HL-60 (cell line): Measurements from ENCODE around the gene ADAM12.

Source experiments
- DNase-seq, 2 experiments: peaks; one replicate each; pipeline ENCODE4 v3.0.0-alpha.2; 2010 to 2020; ENCODE audit warnings: low read depth in 1 of 2, low spot score in 1 of 2
- H3K27ac ChIP-seq: fragments of 250-450 bp; sonication (Bioruptor Pico); replicated peaks from 2 replicates; pipeline ENCODE4 v1.5.1; 2020; ENCODE audit warnings: mild to moderate bottlenecking, moderate library complexity
- H3K27me3 ChIP-seq: fragments of 250-450 bp; sonication (Bioruptor Pico); 2 replicates; pipeline ENCODE4 v1.5.1; 2021; ENCODE audit warnings: mild to moderate bottlenecking, moderate library complexity; ENCODE audit not compliant: insufficient read depth, poor library complexity, severe bottlenecking
- H3K4me3 ChIP-seq: replicated peaks from 2 replicates; pipeline ENCODE4 v1.5.1; 2011; ENCODE audit warnings: mild to moderate bottlenecking, control low read depth, low read length; ENCODE audit not compliant: insufficient read depth
- GABPA ChIP-seq: IDR thresholded peaks from 2 replicates; pipeline ENCODE4 v1.6.1; 2012; ENCODE audit warnings: low read depth
- POLR2AphosphoS5 ChIP-seq: IDR thresholded peaks from 2 replicates; pipeline ENCODE4 v1.6.1; 2012; ENCODE audit warnings: low read depth
- SPI1 ChIP-seq: IDR thresholded peaks from 2 replicates; pipeline ENCODE4 v1.6.1; 2012; ENCODE audit warnings: low read depth, mild to moderate bottlenecking, borderline replicate concordance
- TF ChIP-seq, protein P1 (sequence below): IDR thresholded peaks from 2 replicates; pipeline ENCODE4 v1.6.1; 2012; ENCODE audit warnings: low read depth; ENCODE audit not compliant: insufficient replicate concordance
- TF ChIP-seq, protein P2 (sequence below): IDR thresholded peaks from one replicate; pipeline ENCODE4 v1.5.1; 2011; ENCODE audit warnings: low read length, control low read depth, inconsistent platforms; ENCODE audit not compliant: insufficient read depth

ADAM12 gene

DNA sequence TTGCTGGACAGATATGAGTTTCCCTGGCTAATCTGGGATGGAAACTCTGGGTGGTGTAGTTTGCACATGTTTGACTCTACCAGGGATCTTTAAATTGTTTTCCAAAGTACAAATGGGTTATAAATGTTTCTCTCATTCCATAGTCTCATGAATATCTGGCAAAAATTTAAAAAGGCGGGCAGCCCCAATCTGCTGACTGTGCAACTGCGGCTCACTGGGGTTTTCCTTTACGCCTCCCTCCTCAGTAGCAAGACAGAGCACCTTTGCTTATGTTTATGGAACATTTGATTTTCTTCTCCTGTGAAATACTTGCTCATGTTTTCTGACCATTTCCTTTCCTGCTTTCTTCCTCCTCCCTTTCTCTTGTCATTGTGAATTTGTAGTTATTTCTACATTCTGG is 105.0 kb downstream of the ADAM12 start:
- no peak overlapping the region for H3K27ac ChIP-seq
- TF ChIP-seq GABPA (no peak), POLR2AphosphoS5 (no peak), SPI1 (no peak)
- TF ChIP-seq, protein P1, sequence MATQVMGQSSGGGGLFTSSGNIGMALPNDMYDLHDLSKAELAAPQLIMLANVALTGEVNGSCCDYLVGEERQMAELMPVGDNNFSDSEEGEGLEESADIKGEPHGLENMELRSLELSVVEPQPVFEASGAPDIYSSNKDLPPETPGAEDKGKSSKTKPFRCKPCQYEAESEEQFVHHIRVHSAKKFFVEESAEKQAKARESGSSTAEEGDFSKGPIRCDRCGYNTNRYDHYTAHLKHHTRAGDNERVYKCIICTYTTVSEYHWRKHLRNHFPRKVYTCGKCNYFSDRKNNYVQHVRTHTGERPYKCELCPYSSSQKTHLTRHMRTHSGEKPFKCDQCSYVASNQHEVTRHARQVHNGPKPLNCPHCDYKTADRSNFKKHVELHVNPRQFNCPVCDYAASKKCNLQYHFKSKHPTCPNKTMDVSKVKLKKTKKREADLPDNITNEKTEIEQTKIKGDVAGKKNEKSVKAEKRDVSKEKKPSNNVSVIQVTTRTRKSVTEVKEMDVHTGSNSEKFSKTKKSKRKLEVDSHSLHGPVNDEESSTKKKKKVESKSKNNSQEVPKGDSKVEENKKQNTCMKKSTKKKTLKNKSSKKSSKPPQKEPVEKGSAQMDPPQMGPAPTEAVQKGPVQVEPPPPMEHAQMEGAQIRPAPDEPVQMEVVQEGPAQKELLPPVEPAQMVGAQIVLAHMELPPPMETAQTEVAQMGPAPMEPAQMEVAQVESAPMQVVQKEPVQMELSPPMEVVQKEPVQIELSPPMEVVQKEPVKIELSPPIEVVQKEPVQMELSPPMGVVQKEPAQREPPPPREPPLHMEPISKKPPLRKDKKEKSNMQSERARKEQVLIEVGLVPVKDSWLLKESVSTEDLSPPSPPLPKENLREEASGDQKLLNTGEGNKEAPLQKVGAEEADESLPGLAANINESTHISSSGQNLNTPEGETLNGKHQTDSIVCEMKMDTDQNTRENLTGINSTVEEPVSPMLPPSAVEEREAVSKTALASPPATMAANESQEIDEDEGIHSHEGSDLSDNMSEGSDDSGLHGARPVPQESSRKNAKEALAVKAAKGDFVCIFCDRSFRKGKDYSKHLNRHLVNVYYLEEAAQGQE = no peak
- TF ChIP-seq, protein P2, sequence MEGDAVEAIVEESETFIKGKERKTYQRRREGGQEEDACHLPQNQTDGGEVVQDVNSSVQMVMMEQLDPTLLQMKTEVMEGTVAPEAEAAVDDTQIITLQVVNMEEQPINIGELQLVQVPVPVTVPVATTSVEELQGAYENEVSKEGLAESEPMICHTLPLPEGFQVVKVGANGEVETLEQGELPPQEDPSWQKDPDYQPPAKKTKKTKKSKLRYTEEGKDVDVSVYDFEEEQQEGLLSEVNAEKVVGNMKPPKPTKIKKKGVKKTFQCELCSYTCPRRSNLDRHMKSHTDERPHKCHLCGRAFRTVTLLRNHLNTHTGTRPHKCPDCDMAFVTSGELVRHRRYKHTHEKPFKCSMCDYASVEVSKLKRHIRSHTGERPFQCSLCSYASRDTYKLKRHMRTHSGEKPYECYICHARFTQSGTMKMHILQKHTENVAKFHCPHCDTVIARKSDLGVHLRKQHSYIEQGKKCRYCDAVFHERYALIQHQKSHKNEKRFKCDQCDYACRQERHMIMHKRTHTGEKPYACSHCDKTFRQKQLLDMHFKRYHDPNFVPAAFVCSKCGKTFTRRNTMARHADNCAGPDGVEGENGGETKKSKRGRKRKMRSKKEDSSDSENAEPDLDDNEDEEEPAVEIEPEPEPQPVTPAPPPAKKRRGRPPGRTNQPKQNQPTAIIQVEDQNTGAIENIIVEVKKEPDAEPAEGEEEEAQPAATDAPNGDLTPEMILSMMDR = no peak
- no peak for DNase-seq
- H3K27me3 ChIP-seq = no peaks in the 10 kb centered on the region
- H3K4me3 ChIP-seq = no peak overlapping the region

DNA sequence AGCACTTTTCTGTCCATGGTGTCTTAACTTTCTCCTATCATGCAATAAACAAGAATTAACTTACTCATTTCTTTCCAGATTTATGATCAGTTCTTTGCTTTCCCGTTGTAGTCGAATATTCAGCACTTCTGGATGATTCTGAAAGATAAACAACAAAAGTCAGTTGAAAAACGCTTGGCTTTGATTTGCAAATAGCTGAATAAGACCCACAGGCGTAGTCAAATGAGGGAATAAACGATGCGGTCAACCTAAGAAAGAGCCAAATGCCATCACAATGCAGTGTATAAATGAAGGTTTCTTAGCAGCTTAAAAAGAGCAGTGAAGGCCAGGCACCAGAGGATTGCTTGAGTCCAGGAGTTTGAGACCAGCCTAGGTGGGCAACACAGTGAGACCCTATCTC is 109.4 kb downstream of the ADAM12 start:
- TF ChIP-seq POLR2AphosphoS5 = no peak
- TF ChIP-seq GABPA = no peak
- TF ChIP-seq, protein P1 = no peak
- TF ChIP-seq, protein P2 = no peak
- no peak for TF ChIP-seq SPI1
- Histone ChIP-seq H3K27ac (no peak overlapping the region), H3K27me3 (no peaks in the 10 kb centered on the region), H3K4me3 (no peak overlapping the region)
- DNase-seq = no peak

DNA sequence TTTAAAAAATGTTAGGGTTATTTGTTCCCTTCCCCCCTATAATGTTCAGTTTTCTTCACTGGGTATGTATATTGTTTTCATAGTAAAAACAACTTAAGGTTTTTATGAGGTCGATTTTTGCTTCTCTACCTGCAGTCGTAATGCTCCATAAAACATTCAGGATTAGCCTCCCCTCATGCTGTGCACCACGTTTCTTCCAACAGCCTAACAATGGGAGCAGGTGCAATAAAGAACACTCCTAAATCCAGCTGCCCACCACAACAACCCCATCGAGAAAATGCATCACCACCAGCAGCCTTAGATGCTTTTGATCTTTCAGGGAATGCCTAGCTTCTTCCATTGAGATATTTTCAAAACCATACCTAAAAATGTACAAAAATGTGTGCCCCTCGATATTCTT is 111.1 kb downstream of the ADAM12 start:
- Histone ChIP-seq H3K27ac (no peak overlapping the region), H3K4me3 (no peak overlapping the region), H3K27me3 (no peaks in the 10 kb centered on the region)
- TF ChIP-seq, protein P2 = no peak
- TF ChIP-seq POLR2AphosphoS5 = no peak
- TF ChIP-seq SPI1 = no peak
- TF ChIP-seq, protein P1 = no peak
- no peak for TF ChIP-seq GABPA
- no peak for DNase-seq
